ENCODE data around the gene SYNDIG1. TPM values are rescaled to one million over a fixed set of nuclear protein-coding genes. Genes with fewer than 3 reads are reported as not detected.

The SYNDIG1 gene
- total RNA-seq, 1 donor from 2014 or later, result 0.49 TPM

DNA sequence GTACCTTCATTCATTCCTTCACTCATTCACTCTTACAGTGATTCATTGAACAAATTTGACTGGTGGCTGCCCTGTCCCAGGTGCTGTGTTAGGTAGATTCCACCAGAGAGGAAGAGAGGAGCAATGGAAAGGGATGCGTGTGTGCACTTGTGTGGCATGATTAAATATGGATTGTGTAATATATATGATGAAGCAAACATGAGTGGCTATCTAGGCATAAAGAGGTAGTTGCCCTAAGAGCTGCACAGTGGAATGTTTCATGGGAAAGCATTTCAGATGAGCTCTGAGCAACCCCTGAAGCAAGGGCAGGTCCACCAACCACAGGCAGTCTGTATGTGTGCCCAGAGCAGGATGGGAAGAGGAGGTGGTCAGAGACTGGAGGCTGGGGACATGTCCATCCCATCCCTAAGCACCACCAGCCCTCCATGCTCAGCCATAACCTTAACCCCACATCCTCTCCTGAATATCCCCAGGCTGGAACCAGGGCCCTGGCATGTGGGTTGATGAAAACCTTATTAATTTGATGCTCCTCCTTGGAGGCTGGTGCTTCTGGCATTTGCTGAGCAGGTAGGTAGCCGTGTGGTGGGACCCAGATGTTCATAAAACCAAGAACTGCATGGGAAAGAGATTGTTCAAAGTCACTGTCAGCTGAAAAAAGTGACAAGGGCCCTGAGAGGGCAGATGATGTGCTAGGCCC lies 226.2 kb downstream of the SYNDIG1 start:
- H3K27me3 Mint-ChIP-seq (ENCODE audit: low read depth), result peaks cover 3% of the 10 kb centered on the region
- H3K9me3 Mint-ChIP-seq, result no peaks in the 10 kb centered on the region
- H3K27ac Mint-ChIP-seq (ENCODE audit: unreplicated experiment), result no peak overlapping the region
- H3K36me3 Mint-ChIP-seq (ENCODE audit: low read depth), result no peaks in the 10 kb centered on the region
- TF ChIP-seq, protein P1, sequence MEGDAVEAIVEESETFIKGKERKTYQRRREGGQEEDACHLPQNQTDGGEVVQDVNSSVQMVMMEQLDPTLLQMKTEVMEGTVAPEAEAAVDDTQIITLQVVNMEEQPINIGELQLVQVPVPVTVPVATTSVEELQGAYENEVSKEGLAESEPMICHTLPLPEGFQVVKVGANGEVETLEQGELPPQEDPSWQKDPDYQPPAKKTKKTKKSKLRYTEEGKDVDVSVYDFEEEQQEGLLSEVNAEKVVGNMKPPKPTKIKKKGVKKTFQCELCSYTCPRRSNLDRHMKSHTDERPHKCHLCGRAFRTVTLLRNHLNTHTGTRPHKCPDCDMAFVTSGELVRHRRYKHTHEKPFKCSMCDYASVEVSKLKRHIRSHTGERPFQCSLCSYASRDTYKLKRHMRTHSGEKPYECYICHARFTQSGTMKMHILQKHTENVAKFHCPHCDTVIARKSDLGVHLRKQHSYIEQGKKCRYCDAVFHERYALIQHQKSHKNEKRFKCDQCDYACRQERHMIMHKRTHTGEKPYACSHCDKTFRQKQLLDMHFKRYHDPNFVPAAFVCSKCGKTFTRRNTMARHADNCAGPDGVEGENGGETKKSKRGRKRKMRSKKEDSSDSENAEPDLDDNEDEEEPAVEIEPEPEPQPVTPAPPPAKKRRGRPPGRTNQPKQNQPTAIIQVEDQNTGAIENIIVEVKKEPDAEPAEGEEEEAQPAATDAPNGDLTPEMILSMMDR (conservative IDR thresholded peaks at IDR 0.05), result no peak
- DNase-seq (ENCODE audit: low read depth, low spot score), result no peak
- no peaks in the 10 kb centered on the region for H3K4me1 Mint-ChIP-seq
- H3K4me3 Mint-ChIP-seq, result no peak overlapping the region

- Mint-ChIP-seq H3K27ac (ENCODE audit: unreplicated experiment) (no peak overlapping the region), H3K9me3 (no peaks in the 10 kb centered on the region), H3K4me1 (no peaks in the 10 kb centered on the region), H3K4me3 (no peak overlapping the region), H3K36me3 (ENCODE audit: low read depth) (no peaks in the 10 kb centered on the region), H3K27me3 (ENCODE audit: low read depth) (peaks cover 4% of the 10 kb centered on the region)
- TF ChIP-seq, protein P1 (conservative IDR thresholded peaks at IDR 0.05), result no peak
- DNase-seq (ENCODE audit: low read depth, low spot score), result no peak
Observed at GRCh38 chr20:24696396-24696795, 227.0 kb downstream of the SYNDIG1 start.

- no peak for DNase-seq (ENCODE audit: low read depth, low spot score)
- H3K4me1 Mint-ChIP-seq, result no peaks in the 10 kb centered on the region
- peak overlapping the region; percentile 71 for H3K27ac Mint-ChIP-seq (ENCODE audit: unreplicated experiment)
- TF ChIP-seq, protein P1 (conservative IDR thresholded peaks at IDR 0.05), result no peak
- H3K27me3 Mint-ChIP-seq (ENCODE audit: low read depth), result peaks cover 7% of the 10 kb centered on the region
- H3K4me3 Mint-ChIP-seq, result no peak overlapping the region
- no peaks in the 10 kb centered on the region for H3K36me3 Mint-ChIP-seq (ENCODE audit: low read depth)
- no peaks in the 10 kb centered on the region for H3K9me3 Mint-ChIP-seq
Observed at GRCh38 chr20:24697411-24697810, 228.0 kb downstream of the SYNDIG1 start.

- Mint-ChIP-seq H3K4me3 (no peak overlapping the region), H3K9me3 (no peaks in the 10 kb centered on the region), H3K27ac (ENCODE audit: unreplicated experiment) (no peak overlapping the region), H3K36me3 (ENCODE audit: low read depth) (no peaks in the 10 kb centered on the region), H3K27me3 (ENCODE audit: low read depth) (peaks cover 7% of the 10 kb centered on the region), H3K4me1 (no peaks in the 10 kb centered on the region)
- no peak for DNase-seq (ENCODE audit: low read depth, low spot score)
- TF ChIP-seq, protein P1 (conservative IDR thresholded peaks at IDR 0.05), result no peak
Observed at GRCh38 chr20:24698189-24698588, 228.8 kb downstream of the SYNDIG1 start.

GRCh38 chr20:24698706-24699206 lies 229.3 kb downstream of the SYNDIG1 start:
- Mint-ChIP-seq H3K4me1 (no peaks in the 10 kb centered on the region), H3K36me3 (ENCODE audit: low read depth) (no peaks in the 10 kb centered on the region), H3K27ac (ENCODE audit: unreplicated experiment) (no peak overlapping the region), H3K27me3 (ENCODE audit: low read depth) (peaks cover 7% of the 10 kb centered on the region), H3K4me3 (no peak overlapping the region), H3K9me3 (no peaks in the 10 kb centered on the region)
- no peak for DNase-seq (ENCODE audit: low read depth, low spot score)
- TF ChIP-seq, protein P1 (conservative IDR thresholded peaks at IDR 0.05), result no peak
